GM21381 (cell line): ENCODE results near the gene SCYGR1.
"Not testable (repeated sequence)": the region's sequence is repeated elsewhere in the genome, so short reads cannot be mapped to it uniquely, and the experiment has no call there.

Experiments
- ATAC-seq: cut with Tn5 transposase; IDR thresholded peaks from one replicate; pipeline ENCODE4 v1.9.1; 2021; ENCODE audit warnings: mild to moderate bottlenecking, moderate library complexity; ENCODE audit not compliant: unreplicated experiment

Gene SCYGR1

GRCh38 chr2:227387583-227387982, at the start of gene SCYGR1:
TSS of gene SCYGR1 (minus strand) at chr2:227387949. CDS start at chr2:227387949, 0 bp downstream.
- ATAC-seq: not testable (repeated sequence)

- no peak for ATAC-seq
These were observed 48.9 kb upstream of the SCYGR1 start for GRCh38 chr2:227436436-227437174.

- no peak for ATAC-seq
These were observed 45.4 kb upstream of the SCYGR1 start for GRCh38 chr2:227433171-227433570.

GRCh38 chr2:227430639-227431038, 42.9 kb upstream of the SCYGR1 start:
- ATAC-seq: no peak

- ATAC-seq: no peak
These were observed 41.1 kb upstream of the SCYGR1 start for GRCh38 chr2:227428731-227429285.

GRCh38 chr2:227423656-227424499, 36.1 kb upstream of the SCYGR1 start:
- no peak for ATAC-seq

- no peak for ATAC-seq
These were observed 32.6 kb upstream of the SCYGR1 start for GRCh38 chr2:227420087-227421052.

GRCh38 chr2:227416701-227417100, 29.0 kb upstream of the SCYGR1 start:
- ATAC-seq: no peak

- ATAC-seq: no peak
These were observed 28.0 kb upstream of the SCYGR1 start for GRCh38 chr2:227415538-227416424.

GRCh38 chr2:227414846-227415245, 27.1 kb upstream of the SCYGR1 start:
- no peak for ATAC-seq

GRCh38 chr2:227413371-227413770, 25.6 kb upstream of the SCYGR1 start:
- ATAC-seq: no peak

- ATAC-seq: no peak
These were observed 25.1 kb upstream of the SCYGR1 start for GRCh38 chr2:227412877-227413276.

GRCh38 chr2:227411990-227412350, 24.2 kb upstream of the SCYGR1 start:
- ATAC-seq: no peak

- ATAC-seq: peak; percentile 83
These were observed 23.7 kb upstream of the SCYGR1 start for GRCh38 chr2:227411320-227411989.

- no peak for ATAC-seq
These were observed 22.4 kb upstream of the SCYGR1 start for GRCh38 chr2:227410191-227410590.

- no peak for ATAC-seq
These were observed 19.9 kb upstream of the SCYGR1 start for GRCh38 chr2:227407591-227408151.

GRCh38 chr2:227406177-227407031, 18.7 kb upstream of the SCYGR1 start:
- ATAC-seq: peak; percentile 48
